GM21619 (cell line): ENCODE measurements around the gene SPEN.

Experiments used
- ATAC-seq: cut with Tn5 transposase; IDR thresholded peaks from one replicate; pipeline ENCODE4 v1.9.1; 2021; ENCODE audit not compliant: unreplicated experiment

Gene SPEN

GRCh38 chr1:15946571-15947381 is 99.3 kb downstream of the SPEN start:
- ATAC-seq: no peak

DNA sequence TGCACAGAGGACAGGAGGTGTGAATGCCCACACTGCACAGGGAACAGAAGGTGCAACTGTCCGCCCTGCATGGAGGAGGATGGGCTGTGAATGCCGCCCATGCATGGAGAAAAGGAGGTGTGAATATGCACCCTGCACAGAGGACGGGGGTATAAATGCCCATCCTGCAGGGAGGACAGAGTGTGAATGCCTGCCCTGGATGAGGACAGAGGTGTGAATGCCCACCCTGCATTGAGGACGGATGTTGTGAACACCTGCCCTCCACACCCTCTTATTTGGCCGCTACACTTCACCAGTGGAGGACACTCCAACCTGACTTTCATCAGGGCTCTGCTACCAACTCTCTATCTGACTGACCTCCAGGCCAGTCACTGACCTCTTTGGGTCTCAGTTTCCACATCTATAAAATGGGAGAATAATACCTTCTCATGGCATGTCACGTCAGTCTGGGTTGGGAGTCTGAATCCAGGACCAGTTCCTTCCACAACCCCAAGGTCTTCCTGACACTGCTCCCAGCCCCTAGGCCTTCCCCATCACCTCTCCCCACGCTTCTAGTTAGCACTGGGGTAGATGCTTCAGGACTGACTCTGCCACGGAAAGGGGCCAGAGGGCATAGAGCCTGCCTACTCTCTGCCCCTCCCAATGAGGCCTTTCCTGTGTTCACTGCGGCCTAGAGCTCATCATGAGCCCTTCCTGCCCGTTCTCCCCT is 100.0 kb downstream of the SPEN start:
- no peak for ATAC-seq

DNA sequence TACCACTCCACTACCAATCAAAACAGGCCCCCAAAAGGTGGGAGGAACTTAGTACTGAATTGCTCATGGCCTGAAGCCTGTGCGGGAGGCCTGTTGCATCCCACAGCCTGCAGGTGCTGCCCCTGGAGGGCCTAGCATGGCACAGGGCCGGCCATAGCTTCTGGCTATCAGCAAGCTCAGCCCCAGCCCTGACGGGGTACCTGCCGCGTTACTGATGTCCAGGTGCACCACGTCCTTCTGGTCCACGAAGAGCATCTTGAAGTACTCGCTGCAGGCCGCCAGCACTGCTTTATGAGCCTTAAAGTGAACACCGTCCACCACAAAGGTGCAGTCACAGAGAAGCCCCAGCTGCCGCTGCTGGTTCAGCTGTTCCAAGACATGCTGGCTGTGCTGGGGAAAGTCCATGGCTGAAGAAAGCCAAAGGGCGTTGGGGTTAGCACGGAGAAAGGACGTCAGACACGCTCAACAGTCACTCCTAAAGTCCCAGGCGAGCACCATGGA is 100.6 kb downstream of the SPEN start:
- ATAC-seq: no peak

- ATAC-seq: peak; percentile 8
Observed at GRCh38 chr1:15948595-15949452, 101.3 kb downstream of the SPEN start.

GRCh38 chr1:15949453-15950245 is 102.1 kb downstream of the SPEN start:
- peak; percentile 66 for ATAC-seq

DNA sequence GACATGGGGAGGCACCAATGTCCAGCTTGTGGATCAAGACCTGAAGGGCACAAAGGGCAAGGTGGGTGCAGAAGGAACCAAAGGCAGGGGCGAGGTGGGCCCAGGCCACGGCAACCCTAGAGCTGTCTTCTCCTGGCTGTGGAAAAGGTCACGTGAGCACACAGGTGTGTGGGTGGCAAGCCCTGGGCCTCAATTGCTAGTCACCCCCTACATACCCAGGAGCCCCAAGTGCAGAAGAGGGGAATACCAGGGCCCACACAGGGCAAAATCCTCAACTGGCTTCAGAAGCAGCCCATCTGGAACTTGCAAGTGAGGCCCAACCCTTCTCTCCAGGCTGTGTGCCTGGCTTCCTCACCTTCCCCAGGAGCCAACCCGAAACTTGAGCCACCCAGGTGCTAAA is 102.8 kb downstream of the SPEN start:
- no peak for ATAC-seq

GRCh38 chr1:15950763-15951295 is 103.3 kb downstream of the SPEN start:
- ATAC-seq: no peak

GRCh38 chr1:15951341-15952153 is 104.0 kb downstream of the SPEN start:
- no peak for ATAC-seq

GRCh38 chr1:15952317-15953258 is 105.1 kb downstream of the SPEN start:
- no peak for ATAC-seq

DNA sequence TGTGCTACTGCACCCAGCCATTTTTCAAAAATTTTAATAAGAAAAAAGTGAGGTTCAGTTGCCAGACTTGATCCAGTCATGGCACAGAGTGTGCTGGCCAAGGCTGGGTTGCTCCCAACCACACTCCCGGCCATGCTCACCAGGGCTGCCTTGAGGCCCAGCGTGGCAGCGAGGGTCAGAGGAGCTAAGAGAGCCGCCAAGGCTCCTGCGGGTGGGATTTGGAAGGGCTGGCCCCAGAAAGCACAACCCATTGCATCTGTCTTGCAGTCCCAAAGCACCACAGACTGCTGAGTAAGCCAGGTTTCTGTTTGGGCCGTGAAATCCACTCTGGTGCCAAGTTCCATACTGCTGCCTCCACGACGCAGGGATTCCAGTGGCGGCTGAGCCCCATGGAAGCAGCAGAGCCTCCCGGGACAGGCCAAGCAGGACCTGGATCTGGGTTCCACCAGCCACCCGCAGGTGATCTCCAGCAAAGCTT is 105.8 kb downstream of the SPEN start:
- ATAC-seq: no peak

GRCh38 chr1:15953791-15954241 is 106.3 kb downstream of the SPEN start:
- ATAC-seq: no peak

GRCh38 chr1:15954316-15954715 is 106.8 kb downstream of the SPEN start:
- no peak for ATAC-seq

GRCh38 chr1:15955552-15955951 is 108.0 kb downstream of the SPEN start:
- no peak for ATAC-seq

DNA sequence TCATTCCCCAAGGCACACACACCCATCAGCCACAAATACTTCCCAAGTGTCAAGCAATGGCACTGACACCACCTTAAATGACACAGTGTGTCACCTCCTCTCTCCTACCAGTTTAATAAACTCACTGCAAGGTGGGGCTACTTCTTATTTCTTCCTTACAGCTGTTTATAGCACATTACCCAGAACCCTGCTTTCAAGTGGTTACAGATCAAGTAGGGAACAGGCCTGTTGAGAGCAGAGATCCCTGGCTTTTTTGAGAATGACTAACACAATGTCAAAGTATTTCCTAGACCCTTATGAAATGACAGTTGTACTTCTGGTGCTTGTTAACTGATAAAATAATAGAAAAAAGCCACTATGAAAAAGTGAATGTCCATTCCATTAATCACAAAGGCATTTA is 108.6 kb downstream of the SPEN start:
- no peak for ATAC-seq

- no peak for ATAC-seq
Observed at GRCh38 chr1:15957221-15958095, 110.0 kb downstream of the SPEN start.

DNA sequence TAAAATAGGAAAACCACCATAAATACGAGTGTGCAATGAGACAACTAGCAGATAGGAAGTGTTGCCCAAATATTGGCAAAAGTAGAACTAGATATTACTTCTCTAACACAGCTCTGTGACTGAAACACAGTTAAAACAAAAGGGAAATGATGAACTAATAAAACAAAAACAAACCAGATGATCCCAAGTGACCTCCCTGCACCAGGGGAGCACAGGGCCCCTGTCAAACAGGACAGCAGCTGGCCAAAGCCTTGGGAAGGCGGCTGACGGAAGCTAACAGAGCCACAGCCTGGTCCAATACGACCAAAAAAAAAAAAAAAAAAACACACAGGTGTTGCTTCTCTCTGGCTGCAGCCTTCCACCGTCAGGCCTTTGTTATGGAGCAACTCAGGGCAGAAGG is 110.6 kb downstream of the SPEN start:
- ATAC-seq: no peak

- ATAC-seq: no peak
Observed at GRCh38 chr1:15958793-15959192, 111.3 kb downstream of the SPEN start.
